GM10248 (cell line): Measurements from ENCODE around the gene C11orf91.
A peak's percentile ranks its signal among the peaks of the same experiment; 100 is the strongest.
"Not testable (repeated sequence)": the region's sequence is repeated elsewhere in the genome, so short reads cannot be mapped to it uniquely, and the experiment has no call there.

Experiments used
- CTCF ChIA-PET: fragments of 300-600 bp; sonication (Branson Sonifier 250); formaldehyde crosslinking; extraction: SDS; loops from one replicate; lab custom pipeline; 2021; ENCODE audit warnings: antibody characterized with exemption; lab: Yijun Ruan, JAX
- POLR2A ChIA-PET: fragments of 350-650 bp; sonication (Branson Sonifier 250); formaldehyde crosslinking; extraction: SDS; loops from one replicate; lab custom pipeline; 2020; ENCODE audit warnings: antibody characterized with exemption; lab: Yijun Ruan, JAX
- DNase-seq: peaks from one replicate; pipeline ENCODE4 v3.0.0; 2012; ENCODE audit errors: extremely low spot score
- CTCF ChIP-seq: IDR thresholded peaks from 2 replicates; pipeline ENCODE4 v1.5.1; 2012; ENCODE audit warnings: mild to moderate bottlenecking, low read depth; ENCODE audit errors: extremely low read depth, missing control alignments, control extremely low read depth

The C11orf91 gene

DNA sequence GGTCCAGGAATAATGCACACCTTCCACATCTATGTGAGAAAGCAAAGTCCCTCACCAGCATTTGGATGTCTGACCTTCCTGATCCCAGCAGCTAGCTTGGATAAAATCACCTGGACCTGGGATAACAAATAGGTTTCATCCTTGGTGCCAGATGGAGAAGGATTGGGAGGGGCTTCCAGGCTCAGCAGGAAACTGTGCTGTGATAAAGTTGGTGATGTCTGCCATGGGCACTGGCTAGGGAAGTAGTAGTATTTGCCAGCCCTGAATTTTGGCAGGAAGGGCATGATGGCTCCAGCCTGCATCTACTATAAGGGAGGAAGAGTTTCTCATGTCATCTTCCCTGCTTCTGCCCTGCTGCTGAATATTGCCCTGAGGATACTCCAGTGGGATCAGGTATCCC, 37.5 kb downstream of the C11orf91 start:
- no peak for TF ChIP-seq CTCF
- CTCF ChIA-PET: interaction anchor here (1.3 to 2.7 kb wide), 3 partner anchors 26 to 138 kb away, joined by 3 to 11 read pairs (median 6); no protein-coding TSS in a partner anchor
- DNase-seq: no peak
- POLR2A ChIA-PET: no interaction called here

DNA sequence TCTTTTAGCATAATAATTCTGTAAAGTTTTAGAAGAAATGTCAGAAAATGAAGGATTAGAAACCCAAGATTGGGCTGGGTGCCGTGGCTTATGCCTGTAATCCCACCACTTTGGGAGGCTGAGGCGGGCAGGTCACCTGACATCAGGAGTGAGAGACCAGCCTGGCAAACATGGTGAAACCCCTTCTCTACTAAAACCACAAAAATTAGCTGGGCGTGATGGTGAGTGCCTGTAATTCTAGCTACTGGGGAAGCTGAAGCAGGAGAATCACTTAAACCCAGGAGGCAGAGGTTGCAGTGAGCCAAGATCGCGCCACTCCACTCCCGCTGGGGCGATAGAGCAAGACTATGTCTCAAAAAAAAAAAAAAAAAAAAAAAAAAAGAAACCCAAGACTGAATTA, 39.1 kb downstream of the C11orf91 start:
- DNase-seq, POLR2A ChIA-PET: not testable (repeated sequence)
- CTCF ChIA-PET: interaction anchor here (0.9 to 2.7 kb wide), 4 partner anchors 25 to 60 kb away, joined by 3 to 11 read pairs (median 4); no protein-coding TSS in a partner anchor

DNA sequence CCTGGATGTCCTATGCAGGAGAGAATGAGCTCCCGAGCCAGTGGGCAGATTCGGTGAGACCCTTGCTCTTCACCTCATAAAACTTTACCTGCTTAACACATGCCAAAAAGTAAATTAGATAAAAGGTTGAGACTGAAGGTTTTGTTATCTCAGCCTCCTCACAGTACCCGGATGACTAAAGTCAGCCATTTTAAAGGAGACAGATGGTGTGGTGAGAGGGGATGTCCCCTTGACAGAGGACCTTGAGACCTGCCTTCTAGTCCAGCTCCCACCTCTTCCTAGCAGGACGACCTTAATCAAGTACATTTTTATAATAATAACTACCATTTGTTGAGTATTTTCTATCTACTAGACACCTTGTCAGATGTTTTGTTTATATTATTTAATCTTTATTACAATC, 39.7 kb downstream of the C11orf91 start:
- CTCF ChIA-PET: interaction anchor here (0.9 to 2.7 kb wide), 3 partner anchors 26 to 59 kb away, joined by 3 to 11 read pairs (median 3); no protein-coding TSS in a partner anchor
- POLR2A ChIA-PET: no interaction called here
- peak; percentile 18 for DNase-seq
- no peak for TF ChIP-seq CTCF

DNA sequence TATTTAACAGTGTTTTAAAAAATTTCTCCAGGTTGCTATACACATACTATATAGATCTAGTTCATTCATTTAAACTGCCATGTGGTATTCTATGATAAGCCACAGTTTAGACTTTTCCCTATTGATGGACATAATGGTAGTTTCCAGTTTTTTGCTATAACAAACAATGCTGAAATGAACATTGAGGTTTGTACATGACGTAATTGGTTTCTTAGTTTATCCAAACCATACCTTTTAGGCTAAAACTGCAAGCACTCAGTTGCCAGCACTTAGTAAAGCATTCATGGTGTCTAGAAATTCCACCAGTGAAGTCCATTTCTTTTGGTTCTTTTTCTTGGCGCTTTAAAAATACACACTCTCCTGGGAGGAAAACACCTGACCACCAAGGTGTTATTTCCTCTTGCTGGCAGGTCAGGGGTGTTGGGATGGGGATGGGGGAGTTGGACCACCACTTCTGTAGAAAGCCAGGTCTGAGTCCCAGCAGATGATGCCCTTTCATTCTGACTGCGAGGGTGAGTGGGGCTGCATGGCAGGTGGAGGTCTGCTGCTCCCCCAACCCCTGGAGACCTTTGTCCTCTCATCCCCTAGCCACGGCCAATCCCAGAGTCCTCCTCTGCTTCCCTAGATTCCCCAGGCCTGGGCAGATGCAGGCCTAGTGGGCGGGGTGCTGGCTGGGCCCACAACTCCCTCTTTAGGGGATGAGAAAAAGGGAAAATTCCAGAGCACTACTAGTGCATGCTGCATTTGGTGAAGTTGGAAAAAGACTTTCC, 41.1 kb downstream of the C11orf91 start:
- no peak for TF ChIP-seq CTCF
- CTCF ChIA-PET: no interaction called here
- POLR2A ChIA-PET: no interaction called here
- no peak for DNase-seq

- no peak for DNase-seq
- CTCF ChIA-PET: interaction anchor here (1.1 kb wide), 1 partner anchor 27 kb away, joined by 3 read pairs; no protein-coding TSS in a partner anchor
- POLR2A ChIA-PET: no interaction called here
Measured at GRCh38 chr11:33658195-33658900, 42.3 kb downstream of the C11orf91 start.

DNA sequence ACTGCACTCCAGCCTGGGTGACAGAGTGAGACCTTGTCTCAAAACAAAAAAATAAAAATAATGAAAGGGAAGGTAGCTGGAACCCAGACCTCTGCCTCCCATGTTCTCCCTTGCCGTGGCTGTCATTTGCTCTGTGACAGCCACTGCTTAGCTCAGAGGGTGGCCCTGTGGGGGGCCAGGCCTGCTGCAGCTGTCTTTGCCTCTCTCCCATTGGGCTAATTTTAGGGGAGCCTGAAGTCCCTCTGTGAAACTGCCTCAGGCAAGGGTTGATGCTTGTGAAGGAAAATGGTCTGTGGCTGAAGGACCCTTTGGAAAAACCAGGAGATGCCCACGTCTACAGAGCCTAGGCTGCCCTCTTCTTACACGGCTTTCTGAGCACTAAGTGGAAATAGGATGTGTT, 42.9 kb downstream of the C11orf91 start:
- ChIA-PET CTCF (interaction anchor here (1.1 kb wide), 1 partner anchor 28 kb away, joined by 3 read pairs; no protein-coding TSS in a partner anchor), POLR2A (no interaction called here)
- DNase-seq: no peak
- TF ChIP-seq CTCF: no peak

More at GRCh38 chr11:33658195-33658900, 42.3 kb downstream of the C11orf91 start:
- TF ChIP-seq CTCF: no peak
